GM21576 (cell line): Measurements from ENCODE around the gene PPT1.
A peak's percentile ranks its signal among the peaks of the same experiment; 100 is the strongest.
"Not testable (repeated sequence)": the region's sequence is repeated elsewhere in the genome, so short reads cannot be mapped to it uniquely, and the experiment has no call there.

Experiments
- ATAC-seq: cut with Tn5 transposase; IDR thresholded peaks from one replicate; pipeline ENCODE4 v1.9.1; 2021; ENCODE audit warnings: mild to moderate bottlenecking, moderate library complexity; ENCODE audit not compliant: unreplicated experiment

Gene PPT1

GRCh38 chr1:40092706-40093639, 4.1 kb downstream of the PPT1 start:
- no peak for ATAC-seq

GRCh38 chr1:40092241-40092640, 4.8 kb downstream of the PPT1 start:
- no peak for ATAC-seq

GRCh38 chr1:40090652-40091355, 6.2 kb downstream of the PPT1 start:
- no peak for ATAC-seq

GRCh38 chr1:40084750-40085149, 12.3 kb downstream of the PPT1 start:
- not testable (repeated sequence) for ATAC-seq

GRCh38 chr1:40081871-40082270, 15.2 kb downstream of the PPT1 start:
- ATAC-seq, result no peak

GRCh38 chr1:40079774-40080400, 17.2 kb downstream of the PPT1 start:
- no peak for ATAC-seq

- no peak for ATAC-seq
Measured at GRCh38 chr1:40078512-40079333, 18.3 kb downstream of the PPT1 start.

GRCh38 chr1:40076895-40077312, 20.1 kb downstream of the PPT1 start:
- ATAC-seq, result no peak

GRCh38 chr1:40075266-40075665, 21.8 kb downstream of the PPT1 start:
- no peak for ATAC-seq

- ATAC-seq, result no peak
Measured at GRCh38 chr1:40073062-40073461, 24.0 kb downstream of the PPT1 start.

- ATAC-seq, result no peak
Measured at GRCh38 chr1:40072142-40072541, 24.9 kb downstream of the PPT1 start.

- no peak for ATAC-seq
Measured at GRCh38 chr1:40067851-40068250, 29.2 kb downstream of the PPT1 start.

GRCh38 chr1:40067023-40067422, 30.0 kb downstream of the PPT1 start:
- no peak for ATAC-seq

- peak; percentile 79 for ATAC-seq
Measured at GRCh38 chr1:40064797-40065499, 32.1 kb downstream of the PPT1 start.

- ATAC-seq, result no peak
Measured at GRCh38 chr1:40059960-40060750, 36.9 kb downstream of the PPT1 start.

- peak; percentile 57 for ATAC-seq
Measured at GRCh38 chr1:40059338-40059959, 37.6 kb downstream of the PPT1 start.

GRCh38 chr1:40058453-40059337, 38.4 kb downstream of the PPT1 start:
- ATAC-seq, result no peak

GRCh38 chr1:40058097-40058452, 39.0 kb downstream of the PPT1 start:
- no peak for ATAC-seq
